LNCAP (cell line): ENCODE results near the gene SWAP70.

Source experiments
- TF ChIP-seq, protein P1 (sequence below): fragments of 450-650 bp; IDR thresholded peaks from 2 replicates; pipeline ENCODE4 v1.5.1; 2017; ENCODE audit warnings: mild to moderate bottlenecking

SWAP70 gene

DNA sequence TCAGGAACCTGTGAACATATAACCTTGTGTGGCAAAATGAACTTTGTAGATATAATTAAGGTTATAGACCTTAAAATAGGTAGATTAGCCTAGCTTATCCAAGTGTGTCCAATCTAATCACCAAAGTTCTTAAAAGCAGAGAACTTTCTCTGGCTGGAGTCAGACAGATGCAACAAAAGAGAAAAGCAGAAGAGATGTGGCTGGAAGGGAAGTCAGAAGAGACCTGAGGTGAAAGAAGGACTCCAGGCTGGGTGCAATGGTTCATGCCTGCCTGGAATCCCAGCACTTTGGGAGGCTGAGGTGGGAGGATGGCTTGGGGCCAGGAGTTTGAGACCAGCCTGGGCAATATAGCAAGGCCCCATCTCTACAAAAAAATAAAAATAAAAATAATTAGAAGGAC lies 39.4 kb upstream of the SWAP70 start:
- TF ChIP-seq, protein P1, sequence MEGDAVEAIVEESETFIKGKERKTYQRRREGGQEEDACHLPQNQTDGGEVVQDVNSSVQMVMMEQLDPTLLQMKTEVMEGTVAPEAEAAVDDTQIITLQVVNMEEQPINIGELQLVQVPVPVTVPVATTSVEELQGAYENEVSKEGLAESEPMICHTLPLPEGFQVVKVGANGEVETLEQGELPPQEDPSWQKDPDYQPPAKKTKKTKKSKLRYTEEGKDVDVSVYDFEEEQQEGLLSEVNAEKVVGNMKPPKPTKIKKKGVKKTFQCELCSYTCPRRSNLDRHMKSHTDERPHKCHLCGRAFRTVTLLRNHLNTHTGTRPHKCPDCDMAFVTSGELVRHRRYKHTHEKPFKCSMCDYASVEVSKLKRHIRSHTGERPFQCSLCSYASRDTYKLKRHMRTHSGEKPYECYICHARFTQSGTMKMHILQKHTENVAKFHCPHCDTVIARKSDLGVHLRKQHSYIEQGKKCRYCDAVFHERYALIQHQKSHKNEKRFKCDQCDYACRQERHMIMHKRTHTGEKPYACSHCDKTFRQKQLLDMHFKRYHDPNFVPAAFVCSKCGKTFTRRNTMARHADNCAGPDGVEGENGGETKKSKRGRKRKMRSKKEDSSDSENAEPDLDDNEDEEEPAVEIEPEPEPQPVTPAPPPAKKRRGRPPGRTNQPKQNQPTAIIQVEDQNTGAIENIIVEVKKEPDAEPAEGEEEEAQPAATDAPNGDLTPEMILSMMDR = no peak

DNA sequence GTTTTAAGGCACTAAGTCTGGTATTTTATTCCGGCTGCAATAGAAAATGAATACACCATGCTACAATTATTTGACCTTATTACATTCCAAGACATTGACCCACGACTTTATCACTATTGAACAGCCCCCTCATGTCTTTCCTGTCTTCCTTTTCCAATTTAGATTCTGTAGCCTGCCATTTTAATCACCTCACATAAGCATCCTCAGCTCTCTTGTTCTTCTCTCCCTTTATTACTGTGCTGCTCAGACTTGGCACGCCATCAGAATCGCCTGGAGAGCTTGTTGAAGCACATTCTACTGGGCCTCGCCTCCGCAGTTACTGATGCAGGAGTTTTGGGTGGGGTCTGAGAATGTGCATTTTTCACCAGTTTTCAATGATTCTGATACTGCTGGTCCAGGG lies 38.7 kb upstream of the SWAP70 start:
- TF ChIP-seq, protein P1 = no peak

DNA sequence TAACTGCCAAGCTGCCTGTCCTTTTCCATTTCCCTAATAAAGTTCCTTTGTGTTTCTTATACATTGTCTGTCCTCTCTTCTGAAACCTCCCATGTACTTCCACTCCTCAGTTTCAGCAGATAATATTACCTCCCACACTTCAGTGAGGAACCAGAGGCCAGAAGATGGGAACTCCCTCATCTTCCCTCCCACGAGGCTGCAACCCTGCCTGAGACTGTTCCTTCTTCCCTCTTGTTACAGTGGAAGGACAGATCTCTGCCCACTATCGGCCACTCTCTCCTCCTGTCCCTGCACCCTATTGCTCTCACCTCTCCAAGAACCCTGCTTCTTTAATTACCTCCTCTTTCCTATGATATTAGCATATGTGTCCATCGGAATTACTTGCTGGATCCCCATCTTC lies 38.1 kb upstream of the SWAP70 start:
- TF ChIP-seq, protein P1 = no peak

DNA sequence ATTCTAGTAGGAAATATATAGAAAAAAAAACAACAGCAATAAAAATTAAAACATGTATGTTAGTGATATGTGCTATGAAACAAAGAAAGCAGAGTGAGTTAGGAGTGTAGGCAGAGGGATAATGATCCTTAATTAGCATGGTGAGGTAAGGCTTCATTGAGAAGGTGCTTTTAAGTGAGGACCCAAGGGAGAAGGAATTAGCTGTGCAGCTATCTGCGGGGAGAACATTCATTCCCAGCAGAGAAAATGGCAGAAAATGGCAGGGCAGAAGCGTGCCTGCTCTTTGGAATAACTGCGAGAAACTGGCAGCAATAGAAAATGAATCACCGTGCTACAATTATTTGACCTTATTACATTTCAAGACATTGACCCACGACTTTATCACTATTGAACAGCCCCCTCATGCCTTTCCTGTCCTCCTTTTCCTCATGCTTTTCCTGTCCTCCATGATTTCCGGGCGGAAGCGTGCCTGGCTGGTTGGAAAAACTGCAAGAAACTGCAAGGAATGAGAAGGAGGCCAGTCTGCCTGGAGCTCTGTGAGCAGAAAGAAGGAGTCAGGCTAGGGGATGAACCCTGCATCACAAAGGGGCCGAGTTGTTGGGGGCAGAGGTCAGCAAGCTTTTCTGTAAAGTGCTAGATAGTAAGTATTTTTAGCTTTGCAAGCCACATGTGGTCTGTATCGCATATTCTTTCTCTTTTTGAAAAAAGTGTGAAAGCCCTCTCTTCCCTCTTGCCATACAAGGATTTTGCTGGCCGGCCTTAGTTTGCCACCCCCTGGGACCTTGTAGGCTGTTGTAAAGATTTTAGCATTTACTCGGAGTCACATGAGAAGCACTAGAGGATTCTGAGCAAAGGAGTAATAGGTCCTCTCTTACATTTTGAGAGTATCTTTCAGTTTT lies 37.1 kb upstream of the SWAP70 start:
- TF ChIP-seq, protein P1 = no peak

DNA sequence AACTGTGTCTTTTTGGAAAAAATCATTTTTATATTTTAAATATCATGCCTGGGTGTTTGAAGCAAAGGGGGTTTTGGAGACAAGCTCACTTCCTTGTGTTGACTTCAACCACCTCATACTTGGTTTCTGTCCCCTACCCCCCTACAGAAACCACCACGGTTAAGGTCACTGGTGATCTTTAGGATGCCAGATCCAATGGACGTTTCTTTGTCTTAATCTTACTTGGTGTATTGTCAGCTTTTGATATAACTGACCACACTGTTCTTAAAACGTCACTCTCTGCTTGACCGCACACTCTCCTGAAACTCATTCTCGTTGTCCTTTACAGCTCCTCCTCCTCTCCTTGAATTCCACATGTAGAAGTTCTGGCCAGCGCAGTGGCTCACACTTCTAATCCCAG lies 34.8 kb upstream of the SWAP70 start:
- TF ChIP-seq, protein P1 = no peak

DNA sequence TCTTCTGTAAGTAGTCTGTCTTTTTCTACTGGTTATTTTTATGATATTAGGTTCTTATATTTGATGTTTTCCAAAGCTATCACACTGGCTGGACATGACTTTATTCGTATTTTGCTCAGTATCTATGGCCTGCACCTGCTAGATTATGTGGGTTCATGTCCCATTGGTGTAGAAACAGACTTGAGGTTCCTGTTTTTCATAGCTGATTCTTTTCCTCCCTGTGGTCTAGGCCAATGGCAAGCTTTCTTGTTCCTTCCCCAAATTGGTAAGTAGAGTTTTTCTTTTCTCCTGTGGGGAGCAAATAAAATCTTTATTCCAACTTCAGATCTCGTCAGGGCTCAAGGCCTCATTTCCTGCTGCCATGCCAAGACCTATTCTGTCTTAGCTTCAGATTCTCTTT lies 30.2 kb upstream of the SWAP70 start:
- TF ChIP-seq, protein P1 = no peak

DNA sequence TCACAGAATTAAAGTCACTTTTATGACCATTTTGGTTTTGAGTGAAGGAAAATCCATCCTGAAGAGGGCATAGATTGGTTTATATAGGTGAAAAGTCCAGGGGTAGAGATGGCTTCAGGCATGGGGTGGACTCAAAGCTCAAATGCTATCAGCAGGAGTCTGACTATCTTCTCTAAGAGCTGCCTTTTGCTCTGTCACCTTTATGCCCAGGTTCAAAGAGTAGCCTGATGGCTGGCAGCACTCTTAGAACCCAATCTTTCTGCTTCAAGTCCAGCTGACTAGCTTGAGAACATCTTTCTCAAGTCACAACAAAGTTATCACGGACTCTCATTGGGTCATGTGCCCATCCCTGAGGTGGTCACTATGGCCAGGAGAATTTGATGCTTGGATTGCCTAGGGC lies 27.2 kb upstream of the SWAP70 start:
- TF ChIP-seq, protein P1 = no peak
